ENCODE data around the gene TNRC6C.

DNA sequence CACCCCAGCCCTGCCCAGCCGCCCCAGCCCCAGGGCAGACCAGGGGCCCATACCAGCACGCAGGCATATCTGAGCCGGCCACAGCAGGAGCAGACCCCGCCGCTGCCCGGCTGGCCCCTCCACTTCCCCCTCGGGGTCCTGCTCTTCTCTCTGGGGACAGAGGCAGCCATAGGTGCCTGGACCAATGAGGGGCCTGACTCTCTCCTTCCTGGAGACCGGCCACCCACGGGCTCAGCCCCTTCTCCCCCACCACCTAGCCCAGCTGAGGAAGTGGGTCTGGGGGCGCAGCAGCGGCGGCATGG is 166.3 kb downstream of the TNRC6C start:
- TF ChIP-seq CTCF (IDR thresholded peaks at IDR 0.05; ENCODE audit: borderline replicate concordance, extremely low read depth, low read length, poor library complexity, severe bottlenecking), result no peak
- no peak for TF ChIP-seq EZH2 (IDR thresholded peaks at IDR 0.05; ENCODE audit: borderline replicate concordance, low read depth, low read length, severe bottlenecking)
